ENCODE measurements around the gene RPAP3. TPM values are rescaled to one million over a fixed set of nuclear protein-coding genes. Genes with fewer than 3 reads are reported as not detected.

Gene RPAP3
- total and polyA plus RNA-seq, 2 of the 4 experiments (the other 2 are of a cell fraction) = 10.6 to 13.4 TPM

- peaks cover 6% of the 10 kb centered on the region for H3K4me1 ChIP-seq (ENCODE audit: control insufficient read depth, insufficient read depth, low read length)
- intact Hi-C loops (cut with micrococcal nuclease) = loop anchor here (1.0 kb wide), 2 partner anchors 37 to 96 kb away; no protein-coding TSS in a partner anchor
- H3K23ac ChIP-seq (ENCODE audit: low read depth, low read length) = no peak overlapping the region
- ChIA-PET POLR2A (ENCODE audit: unreplicated experiment) (no interaction called here), CTCF (interaction anchor here (0.7 to 2.4 kb wide), 11 partner anchors 10 to 99 kb away, joined by 3 to 19 read pairs (median 9); partner anchors contain the start of genes ENDOU and RAPGEF3)
- H4K8ac ChIP-seq (ENCODE audit: low read depth in 2 of 2, low read length in 2 of 2) = no peak overlapping the region
- no peak overlapping the region for H4K5ac ChIP-seq (ENCODE audit: low read depth, low read length)
- no peak overlapping the region for H3K18ac ChIP-seq (ENCODE audit: low read depth, low read length)
- no peaks in the 10 kb centered on the region for H3K36me3 ChIP-seq (ENCODE audit: control insufficient read depth, insufficient read depth, low read length)
- TF ChIP-seq RAD21 (IDR thresholded peaks at IDR 0.05; ENCODE audit: low read length) (peak; percentile 84), SMC3 (IDR thresholded peaks at IDR 0.05; ENCODE audit: low read depth, low read length) (peak; percentile 84), RFX5 (IDR thresholded peaks at IDR 0.05; ENCODE audit: low read depth, low read length) (no peak)
- TF ChIP-seq, protein P1, sequence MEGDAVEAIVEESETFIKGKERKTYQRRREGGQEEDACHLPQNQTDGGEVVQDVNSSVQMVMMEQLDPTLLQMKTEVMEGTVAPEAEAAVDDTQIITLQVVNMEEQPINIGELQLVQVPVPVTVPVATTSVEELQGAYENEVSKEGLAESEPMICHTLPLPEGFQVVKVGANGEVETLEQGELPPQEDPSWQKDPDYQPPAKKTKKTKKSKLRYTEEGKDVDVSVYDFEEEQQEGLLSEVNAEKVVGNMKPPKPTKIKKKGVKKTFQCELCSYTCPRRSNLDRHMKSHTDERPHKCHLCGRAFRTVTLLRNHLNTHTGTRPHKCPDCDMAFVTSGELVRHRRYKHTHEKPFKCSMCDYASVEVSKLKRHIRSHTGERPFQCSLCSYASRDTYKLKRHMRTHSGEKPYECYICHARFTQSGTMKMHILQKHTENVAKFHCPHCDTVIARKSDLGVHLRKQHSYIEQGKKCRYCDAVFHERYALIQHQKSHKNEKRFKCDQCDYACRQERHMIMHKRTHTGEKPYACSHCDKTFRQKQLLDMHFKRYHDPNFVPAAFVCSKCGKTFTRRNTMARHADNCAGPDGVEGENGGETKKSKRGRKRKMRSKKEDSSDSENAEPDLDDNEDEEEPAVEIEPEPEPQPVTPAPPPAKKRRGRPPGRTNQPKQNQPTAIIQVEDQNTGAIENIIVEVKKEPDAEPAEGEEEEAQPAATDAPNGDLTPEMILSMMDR (conservative IDR thresholded peaks at IDR 0.05; ENCODE audit: low read depth, low read length) = peak; percentile 87
- dilution Hi-C loops (cut with HindIII; ENCODE audit: low sequenced_read_pairs, unreplicated experiment) = no loop called here
- in situ Hi-C loops (cut with MboI; ENCODE audit: low sequenced_read_pairs) = loop anchor here (10.0 kb wide), 1 partner anchor 92 kb away; no protein-coding TSS in a partner anchor
- no peaks in the 10 kb centered on the region for H3K9me3 ChIP-seq (ENCODE audit: control insufficient read depth, insufficient read depth, low read length)
- H3K4me2 ChIP-seq (ENCODE audit: low read depth, low read length) = no peak overlapping the region
- no peak overlapping the region; the same call in 1 of the 2 replicates for H2AK5ac ChIP-seq (ENCODE audit: low read depth, low read length)
- H3K27ac ChIP-seq (ENCODE audit: insufficient read depth, low read length) = no peak overlapping the region
- H3K79me1 ChIP-seq (ENCODE audit: low read depth in 1 of 2, low read length in 2 of 2) = no peaks in the 10 kb centered on the region
- H3K14ac ChIP-seq (replicated peaks; ENCODE audit: low read depth, low read length) = no peak overlapping the region
- H3K4me3 ChIP-seq (ENCODE audit: insufficient read depth, low read depth, low read length) = no peak overlapping the region
- ATAC-seq (ENCODE audit: low read depth) (peak; percentile 36; the same call in 1 of the 2 replicates), DNase-seq (no peak)
- no peak overlapping the region for H3K4ac ChIP-seq (ENCODE audit: low read depth, low read length)
- no CpG with 5 or more reads among the region's 7 CpGs for WGBS, 2 experiments (ENCODE audit: extremely low coverage in 2 of 2, insufficient read length in 1 of 2)
- no peaks in the 10 kb centered on the region for H4K20me1 ChIP-seq (ENCODE audit: insufficient read depth, low read length)
- H3K27me3 ChIP-seq (ENCODE audit: control insufficient read depth, insufficient read depth, low read length) = peaks cover 28% of the 10 kb centered on the region
- H2BK20ac ChIP-seq (ENCODE audit: low read depth, low read length) = no peak overlapping the region
- H3K9me1 ChIP-seq (ENCODE audit: insufficient read depth, low read length) = 0 out of 2 replicates have a peak, but pooled peaks cover 4% of the 10 kb centered on the region
- no peak overlapping the region for H3K56ac ChIP-seq (ENCODE audit: extremely low read depth, insufficient read depth, low read length)
- H2BK120ac ChIP-seq (ENCODE audit: low read depth, low read length) = no peak overlapping the region
- BruUV-seq (replicated peaks) = no TSS peak
- H2AK9ac ChIP-seq (replicated peaks; ENCODE audit: low read depth, low read length, poor library complexity) = no peak overlapping the region
- no peak overlapping the region for H2BK5ac ChIP-seq (ENCODE audit: low read depth, low read length, poor library complexity, severe bottlenecking)
- peak overlapping the region; percentile 12 for H2AFZ ChIP-seq (replicated peaks; ENCODE audit: low read length, poor library complexity)
- H4K91ac ChIP-seq (ENCODE audit: insufficient read depth, low read depth, low read length) = no peak overlapping the region
- H2BK15ac ChIP-seq (ENCODE audit: low read depth, low read length) = no peak overlapping the region
- no peak overlapping the region for H3K9ac ChIP-seq (ENCODE audit: low read depth, low read length)
Measured at GRCh38 chr12:47742253-47742825, 36.5 kb upstream of the RPAP3 start.
